HEK293 (cell line): Measurements from ENCODE around the gene SRP72.

Experiments used
- CTCF ChIP-seq: fragments of 450-650 bp; formaldehyde crosslinking; IDR thresholded peaks from 2 replicates; pipeline ENCODE4 v1.5.1; 2016; ENCODE audit warnings: missing biosample characterization, missing genetic modification characterization
- KLF16 ChIP-seq: fragments of 450-650 bp; formaldehyde crosslinking; IDR thresholded peaks from 2 replicates; pipeline ENCODE4 v1.5.1; 2017; ENCODE audit warnings: missing biosample characterization, missing genetic modification characterization
- ZBTB10 ChIP-seq: fragments of 450-650 bp; formaldehyde crosslinking; IDR thresholded peaks from 2 replicates; pipeline ENCODE4 v1.5.1; 2016; ENCODE audit warnings: missing biosample characterization, missing genetic modification characterization
- TF ChIP-seq, protein P1 (sequence below): sonication (generic); formaldehyde crosslinking; IDR thresholded peaks from 2 replicates; pipeline ENCODE4 v1.8.1; 2022; ENCODE audit warnings: mild to moderate bottlenecking, moderate library complexity, missing genetic modification reagents

DNA sequence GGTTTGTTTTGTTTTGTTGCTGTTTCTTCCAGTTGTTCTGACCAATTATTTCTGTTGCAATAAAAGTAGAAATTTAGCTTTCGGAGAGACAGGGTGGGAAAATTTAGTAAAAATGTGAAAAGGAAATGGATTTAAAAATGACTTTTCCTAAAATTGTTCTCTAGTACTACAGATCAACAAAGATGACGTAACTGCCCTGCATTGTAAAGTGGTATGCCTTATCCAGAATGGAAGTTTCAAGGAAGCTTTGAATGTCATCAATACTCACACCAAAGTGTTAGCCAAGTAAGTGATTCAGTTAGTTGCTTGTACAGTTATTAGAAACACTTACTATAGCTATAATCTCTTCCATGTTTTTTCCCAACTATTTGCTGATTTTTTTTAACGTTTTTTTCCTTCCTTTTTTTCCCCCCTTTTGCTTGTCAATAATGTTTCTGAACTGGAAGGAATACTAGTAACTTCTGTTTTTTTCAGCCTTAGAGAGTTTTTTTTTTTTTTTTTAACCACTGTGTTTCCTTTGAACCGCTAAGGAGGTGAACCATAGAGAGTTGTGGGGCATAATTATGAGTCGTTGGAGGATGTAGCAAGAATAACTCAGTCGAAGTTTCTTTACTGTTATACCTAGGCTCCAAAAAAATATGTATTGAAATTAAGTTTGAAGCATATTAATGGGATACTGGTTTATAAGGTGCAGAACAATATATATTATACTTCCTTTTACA is 2.2 kb downstream of the SRP72 start:
- TF ChIP-seq ZBTB10 (tag by site-specific recombination) = no peak
- TF ChIP-seq CTCF (tag by site-specific recombination) = no peak
- TF ChIP-seq, protein P1, sequence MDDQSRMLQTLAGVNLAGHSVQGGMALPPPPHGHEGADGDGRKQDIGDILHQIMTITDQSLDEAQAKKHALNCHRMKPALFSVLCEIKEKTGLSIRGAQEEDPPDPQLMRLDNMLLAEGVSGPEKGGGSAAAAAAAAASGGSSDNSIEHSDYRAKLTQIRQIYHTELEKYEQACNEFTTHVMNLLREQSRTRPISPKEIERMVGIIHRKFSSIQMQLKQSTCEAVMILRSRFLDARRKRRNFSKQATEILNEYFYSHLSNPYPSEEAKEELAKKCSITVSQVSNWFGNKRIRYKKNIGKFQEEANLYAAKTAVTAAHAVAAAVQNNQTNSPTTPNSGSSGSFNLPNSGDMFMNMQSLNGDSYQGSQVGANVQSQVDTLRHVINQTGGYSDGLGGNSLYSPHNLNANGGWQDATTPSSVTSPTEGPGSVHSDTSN (CRISPR knock-in tag) = no peak
- TF ChIP-seq KLF16 = no peak
